GM21786 (cell line): ENCODE measurements around the gene TNFRSF1A.
"Not testable (repeated sequence)": the region's sequence is repeated elsewhere in the genome, so short reads cannot be mapped to it uniquely, and the experiment has no call there.

Experiments
- ATAC-seq: cut with Tn5 transposase; IDR thresholded peaks from one replicate; pipeline ENCODE4 v1.9.1; 2021; ENCODE audit not compliant: unreplicated experiment

The TNFRSF1A gene

GRCh38 chr12:6310771-6311610, 30.9 kb downstream of the TNFRSF1A start:
- no peak for ATAC-seq

GRCh38 chr12:6307529-6307928, 34.3 kb downstream of the TNFRSF1A start:
- ATAC-seq: no peak

GRCh38 chr12:6306599-6307220, 35.2 kb downstream of the TNFRSF1A start:
- ATAC-seq: no peak

GRCh38 chr12:6306151-6306550, 35.7 kb downstream of the TNFRSF1A start:
- no peak for ATAC-seq

GRCh38 chr12:6303071-6303470, 38.8 kb downstream of the TNFRSF1A start:
- ATAC-seq: no peak

GRCh38 chr12:6302621-6303020, 39.3 kb downstream of the TNFRSF1A start:
- no peak for ATAC-seq

GRCh38 chr12:6301721-6302120, 40.2 kb downstream of the TNFRSF1A start:
- ATAC-seq: no peak

GRCh38 chr12:6297170-6297569, 44.7 kb downstream of the TNFRSF1A start:
- no peak for ATAC-seq

- ATAC-seq: no peak
Observed at GRCh38 chr12:6295094-6295811, 46.6 kb downstream of the TNFRSF1A start.

- ATAC-seq: no peak
Observed at GRCh38 chr12:6294156-6295093, 47.5 kb downstream of the TNFRSF1A start.

- ATAC-seq: no peak
Observed at GRCh38 chr12:6292606-6293005, 49.3 kb downstream of the TNFRSF1A start.

- not testable (repeated sequence) for ATAC-seq
Observed at GRCh38 chr12:6289906-6290305, 52.0 kb downstream of the TNFRSF1A start.

GRCh38 chr12:6289081-6289480, 52.8 kb downstream of the TNFRSF1A start:
- not testable (repeated sequence) for ATAC-seq

- ATAC-seq: no peak
Observed at GRCh38 chr12:6288235-6288634, 53.6 kb downstream of the TNFRSF1A start.

GRCh38 chr12:6285532-6286306, 56.2 kb downstream of the TNFRSF1A start:
- ATAC-seq: no peak

GRCh38 chr12:6285063-6285477, 56.8 kb downstream of the TNFRSF1A start:
- ATAC-seq: no peak

- ATAC-seq: no peak
Observed at GRCh38 chr12:6284273-6284672, 57.6 kb downstream of the TNFRSF1A start.

GRCh38 chr12:6282453-6282840, 59.4 kb downstream of the TNFRSF1A start:
- ATAC-seq: no peak

- no peak for ATAC-seq
Observed at GRCh38 chr12:6281081-6281809, 60.6 kb downstream of the TNFRSF1A start.
